Panc1 (cell line): ENCODE results near the gene RPEL1. TPM values are rescaled to one million over a fixed set of nuclear protein-coding genes. Genes with fewer than 3 reads are reported as not detected.
A peak's percentile ranks its signal among the peaks of the same experiment; 100 is the strongest.
"Not testable (repeated sequence)": the region's sequence is repeated elsewhere in the genome, so short reads cannot be mapped to it uniquely, and the experiment has no call there.

Experiments
- ATAC-seq: fragments of 200-7000 bp; cut with Tn5 transposase; 2 replicates; pipeline ENCODE4 v1.9.1; 2020; ENCODE audit warnings: mild to moderate bottlenecking, moderate library complexity
- BruUV-seq: library from RNA; stranded (reverse); fragments of 400-500 nt; replicated peaks from 2 replicates; lab custom pipeline; 2021; lab: Mats Ljungman, UMichigan
- CTCF ChIA-PET: fragments of 300-600 bp; sonication (Branson Sonifier 250); formaldehyde crosslinking; loops from one replicate; lab custom pipeline; 2022; ENCODE audit warnings: antibody characterized with exemption; lab: Charles Lee
- POLR2A ChIA-PET: fragments of 300-600 bp; sonication (Branson Sonifier 250); formaldehyde crosslinking; loops from one replicate; lab custom pipeline; 2022; ENCODE audit warnings: antibody characterized with exemption; lab: Charles Lee
- DNase-seq: peaks from one replicate; pipeline ENCODE4 v3.0.0-alpha.2; 2010; ENCODE audit warnings: low read depth, low spot score
- H3K27ac ChIP-seq: 2 replicates; pipeline ENCODE4 v1.5.1; 2011; ENCODE audit warnings: mild to moderate bottlenecking, low read length, inconsistent platforms
- H3K27me3 ChIP-seq: fragments of 200-500 bp; sonication (Bioruptor generic); 2 replicates; pipeline ENCODE4 v1.6.0; 2014; ENCODE audit warnings: low read length, inconsistent platforms; ENCODE audit not compliant: control insufficient read depth, insufficient read depth
- H3K36me3 ChIP-seq: fragments of 200-500 bp; sonication (Bioruptor generic); 2 replicates; pipeline ENCODE4 v1.5.1; 2014; ENCODE audit warnings: inconsistent platforms, mild to moderate bottlenecking, low read length, moderate library complexity; ENCODE audit not compliant: control insufficient read depth, insufficient read depth
- H3K4me1 ChIP-seq: 2 replicates; pipeline ENCODE4 v1.5.1; 2011; ENCODE audit warnings: inconsistent platforms, mild to moderate bottlenecking, low read length, moderate library complexity; ENCODE audit not compliant: control insufficient read depth, insufficient read depth
- H3K4me3 ChIP-seq, 2 experiments: 2 replicates each; pipeline ENCODE4 v1.5.1; 2011 to 2012; ENCODE audit warnings: low read depth in 2 of 2, low read length in 2 of 2, mild to moderate bottlenecking in 2 of 2, inconsistent platforms in 1 of 2, moderate library complexity in 1 of 2
- H3K9me3 ChIP-seq: fragments of 200-500 bp; sonication (Bioruptor generic); 2 replicates; pipeline ENCODE4 v1.5.1; 2014; ENCODE audit warnings: low read depth, mild to moderate bottlenecking, inconsistent platforms, low read length, moderate library complexity; ENCODE audit not compliant: control insufficient read depth, insufficient read depth
- POLR2AphosphoS5 ChIP-seq: IDR thresholded peaks from 2 replicates; pipeline ENCODE4 v1.6.1; 2012; ENCODE audit warnings: mild to moderate bottlenecking, low read depth, low read length, moderate library complexity
- SIN3A ChIP-seq: IDR thresholded peaks from 2 replicates; pipeline ENCODE4 v1.6.1; 2012; ENCODE audit warnings: low read depth, mild to moderate bottlenecking, low read length, moderate library complexity, borderline replicate concordance; ENCODE audit not compliant: insufficient read depth
- TCF7L2 ChIP-seq: IDR thresholded peaks from 2 replicates; pipeline ENCODE4 v1.6.1; 2011; ENCODE audit warnings: mild to moderate bottlenecking, low read depth, low read length, inconsistent platforms
- in situ Hi-C: cut with HindIII; loops from 2 replicates; pipeline ENCODE4 v1.10.0; 2016; ENCODE audit warnings: low sequenced_read_pairs, low pct_unique_long_range_greater_than_20kb
- intact Hi-C: fragments of 100-400 bp; cut with micrococcal nuclease; formaldehyde crosslinking; loops from one replicate; pipeline ENCODE4 v1.10.0; 2022; ENCODE audit not compliant: unreplicated experiment
- total RNA-seq: library from RNA; stranded (reverse); gene quantifications from one replicate; pipeline ENCODE4 v1.2.1, GENCODE V29; 2021; ENCODE audit not compliant: unreplicated experiment
- TF ChIP-seq, protein P1 (sequence below), 2 experiments: IDR thresholded peaks; 2 replicates each; pipeline ENCODE4 v1.6.1; 2011 to 2012; ENCODE audit warnings: low read depth in 2 of 2, control low read depth in 1 of 2, low read length in 1 of 2, mild to moderate bottlenecking in 1 of 2, moderate library complexity in 1 of 2; ENCODE audit not compliant: insufficient read depth in 1 of 2
- TF ChIP-seq, protein P2 (sequence below): fragments of 450-650 bp; IDR thresholded peaks from 2 replicates; pipeline ENCODE4 v1.5.1; 2017; ENCODE audit warnings: mild to moderate bottlenecking

RPEL1 gene
- total RNA-seq, 1 experiment from 2014 or later = 0.10 TPM

DNA sequence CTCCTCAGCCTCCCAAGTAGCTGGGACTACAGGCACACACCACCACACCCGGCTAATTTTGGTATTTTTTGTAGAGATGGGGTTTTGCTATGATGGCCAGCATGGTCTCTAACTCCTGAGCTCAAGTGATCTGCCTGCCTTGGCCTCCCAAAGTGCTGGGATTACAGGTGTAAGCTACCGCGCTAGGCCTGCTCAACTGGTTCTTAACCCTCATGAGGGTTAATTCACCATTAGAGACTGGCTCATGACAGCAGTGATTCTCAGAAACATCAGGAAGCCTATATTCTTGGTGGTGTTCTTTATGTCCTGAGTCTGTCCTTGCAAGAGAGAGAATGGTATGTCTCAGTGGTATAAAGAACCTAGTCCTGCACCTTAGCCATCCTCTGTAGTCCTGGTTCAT is 42.2 kb upstream of the RPEL1 start:
- Histone ChIP-seq H3K36me3 (no peaks in the 10 kb centered on the region), H3K4me3 (no peak overlapping the region), H3K4me1 (peaks cover 6% of the 10 kb centered on the region; the same call in 1 of the 2 replicates), H3K27me3 (no peaks in the 10 kb centered on the region), H3K27ac (no peak overlapping the region), H3K9me3 (no peaks in the 10 kb centered on the region)
- TF ChIP-seq, protein P1, sequence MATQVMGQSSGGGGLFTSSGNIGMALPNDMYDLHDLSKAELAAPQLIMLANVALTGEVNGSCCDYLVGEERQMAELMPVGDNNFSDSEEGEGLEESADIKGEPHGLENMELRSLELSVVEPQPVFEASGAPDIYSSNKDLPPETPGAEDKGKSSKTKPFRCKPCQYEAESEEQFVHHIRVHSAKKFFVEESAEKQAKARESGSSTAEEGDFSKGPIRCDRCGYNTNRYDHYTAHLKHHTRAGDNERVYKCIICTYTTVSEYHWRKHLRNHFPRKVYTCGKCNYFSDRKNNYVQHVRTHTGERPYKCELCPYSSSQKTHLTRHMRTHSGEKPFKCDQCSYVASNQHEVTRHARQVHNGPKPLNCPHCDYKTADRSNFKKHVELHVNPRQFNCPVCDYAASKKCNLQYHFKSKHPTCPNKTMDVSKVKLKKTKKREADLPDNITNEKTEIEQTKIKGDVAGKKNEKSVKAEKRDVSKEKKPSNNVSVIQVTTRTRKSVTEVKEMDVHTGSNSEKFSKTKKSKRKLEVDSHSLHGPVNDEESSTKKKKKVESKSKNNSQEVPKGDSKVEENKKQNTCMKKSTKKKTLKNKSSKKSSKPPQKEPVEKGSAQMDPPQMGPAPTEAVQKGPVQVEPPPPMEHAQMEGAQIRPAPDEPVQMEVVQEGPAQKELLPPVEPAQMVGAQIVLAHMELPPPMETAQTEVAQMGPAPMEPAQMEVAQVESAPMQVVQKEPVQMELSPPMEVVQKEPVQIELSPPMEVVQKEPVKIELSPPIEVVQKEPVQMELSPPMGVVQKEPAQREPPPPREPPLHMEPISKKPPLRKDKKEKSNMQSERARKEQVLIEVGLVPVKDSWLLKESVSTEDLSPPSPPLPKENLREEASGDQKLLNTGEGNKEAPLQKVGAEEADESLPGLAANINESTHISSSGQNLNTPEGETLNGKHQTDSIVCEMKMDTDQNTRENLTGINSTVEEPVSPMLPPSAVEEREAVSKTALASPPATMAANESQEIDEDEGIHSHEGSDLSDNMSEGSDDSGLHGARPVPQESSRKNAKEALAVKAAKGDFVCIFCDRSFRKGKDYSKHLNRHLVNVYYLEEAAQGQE (IDR thresholded peaks at IDR 0.05; ENCODE audit: insufficient read depth in 1 of 2, low read depth in 2 of 2, low read length in 1 of 2) = no peak
- TF ChIP-seq, protein P2, sequence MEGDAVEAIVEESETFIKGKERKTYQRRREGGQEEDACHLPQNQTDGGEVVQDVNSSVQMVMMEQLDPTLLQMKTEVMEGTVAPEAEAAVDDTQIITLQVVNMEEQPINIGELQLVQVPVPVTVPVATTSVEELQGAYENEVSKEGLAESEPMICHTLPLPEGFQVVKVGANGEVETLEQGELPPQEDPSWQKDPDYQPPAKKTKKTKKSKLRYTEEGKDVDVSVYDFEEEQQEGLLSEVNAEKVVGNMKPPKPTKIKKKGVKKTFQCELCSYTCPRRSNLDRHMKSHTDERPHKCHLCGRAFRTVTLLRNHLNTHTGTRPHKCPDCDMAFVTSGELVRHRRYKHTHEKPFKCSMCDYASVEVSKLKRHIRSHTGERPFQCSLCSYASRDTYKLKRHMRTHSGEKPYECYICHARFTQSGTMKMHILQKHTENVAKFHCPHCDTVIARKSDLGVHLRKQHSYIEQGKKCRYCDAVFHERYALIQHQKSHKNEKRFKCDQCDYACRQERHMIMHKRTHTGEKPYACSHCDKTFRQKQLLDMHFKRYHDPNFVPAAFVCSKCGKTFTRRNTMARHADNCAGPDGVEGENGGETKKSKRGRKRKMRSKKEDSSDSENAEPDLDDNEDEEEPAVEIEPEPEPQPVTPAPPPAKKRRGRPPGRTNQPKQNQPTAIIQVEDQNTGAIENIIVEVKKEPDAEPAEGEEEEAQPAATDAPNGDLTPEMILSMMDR = no peak
- TF ChIP-seq SIN3A = no peak
- TF ChIP-seq POLR2AphosphoS5 = no peak
- no peak for TF ChIP-seq TCF7L2
- no TSS peak for BruUV-seq
- ATAC-seq (no peak), DNase-seq (no peak)
- in situ Hi-C loops = no loop called here
- POLR2A ChIA-PET = no interaction called here
- intact Hi-C loops = no loop called here
- CTCF ChIA-PET = interaction anchor here (0.7 kb wide), 1 partner anchor 15 kb away, joined by 7 read pairs; no protein-coding TSS in a partner anchor

DNA sequence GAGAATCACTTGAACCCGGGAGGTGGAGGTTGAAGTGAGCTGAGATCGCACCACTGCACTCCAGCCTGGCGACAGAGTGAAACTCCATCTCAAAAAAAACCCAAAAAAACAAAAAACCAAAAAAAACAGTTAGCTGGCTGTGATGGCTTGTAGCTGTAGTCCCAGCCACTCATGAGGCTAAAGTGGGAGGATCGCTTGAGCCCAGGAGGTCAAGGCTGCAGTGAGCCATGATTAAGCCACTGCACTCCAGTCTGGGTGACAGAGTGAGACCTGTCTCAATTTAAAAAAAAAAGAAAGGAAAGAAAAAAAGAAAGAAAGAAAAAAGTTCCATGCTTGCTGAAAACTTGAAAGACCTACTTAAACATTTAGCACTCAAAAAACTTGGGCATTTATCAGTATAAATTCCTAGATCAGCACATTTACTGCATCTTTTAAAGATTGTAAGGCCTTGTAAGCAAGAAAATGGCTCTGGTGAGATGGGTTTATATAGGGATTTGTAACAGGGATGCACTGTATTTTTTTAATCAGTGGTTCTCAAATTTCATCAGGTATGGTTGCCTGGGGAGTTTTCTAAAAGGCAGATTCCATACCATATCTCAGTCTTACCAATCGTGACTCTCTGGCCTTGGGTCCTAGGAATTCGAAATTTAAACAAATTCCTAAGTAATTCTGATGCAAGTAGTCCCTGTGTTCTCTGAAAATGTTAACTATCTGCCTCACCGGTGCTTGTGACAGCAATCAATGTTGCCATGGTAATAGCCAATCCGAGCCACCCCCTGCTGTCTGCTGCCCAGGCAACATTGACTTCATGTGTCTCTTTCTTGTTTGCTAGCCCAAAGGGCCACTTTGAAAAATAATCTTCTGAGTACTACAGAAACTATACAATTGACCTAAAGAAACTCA is 41.1 kb upstream of the RPEL1 start:
- POLR2A ChIA-PET = interaction anchor here (0.6 kb wide), 1 partner anchor 14 kb away, joined by 4 read pairs; no protein-coding TSS in a partner anchor
- BruUV-seq = no TSS peak
- Histone ChIP-seq H3K27ac (peak overlapping the region; percentile 9; the same call in 1 of the 2 replicates), H3K4me3 (no peak overlapping the region), H3K36me3 (no peaks in the 10 kb centered on the region), H3K27me3 (no peaks in the 10 kb centered on the region), H3K9me3 (0 out of 2 replicates have a peak, but pooled peaks cover 5% of the 10 kb centered on the region), H3K4me1 (0 out of 2 replicates have a peak, but pooled peaks cover 6% of the 10 kb centered on the region)
- DNase-seq = no peak
- in situ Hi-C loops = no loop called here
- intact Hi-C loops = no loop called here
- TF ChIP-seq TCF7L2 (no peak), POLR2AphosphoS5 (no peak)
- TF ChIP-seq, protein P1 (IDR thresholded peaks at IDR 0.05; ENCODE audit: insufficient read depth in 1 of 2, low read depth in 2 of 2, low read length in 1 of 2) = no peak
- TF ChIP-seq, protein P2 = no peak
- no peak; the same call in none of the 2 replicates for ATAC-seq
- CTCF ChIA-PET = no interaction called here

DNA sequence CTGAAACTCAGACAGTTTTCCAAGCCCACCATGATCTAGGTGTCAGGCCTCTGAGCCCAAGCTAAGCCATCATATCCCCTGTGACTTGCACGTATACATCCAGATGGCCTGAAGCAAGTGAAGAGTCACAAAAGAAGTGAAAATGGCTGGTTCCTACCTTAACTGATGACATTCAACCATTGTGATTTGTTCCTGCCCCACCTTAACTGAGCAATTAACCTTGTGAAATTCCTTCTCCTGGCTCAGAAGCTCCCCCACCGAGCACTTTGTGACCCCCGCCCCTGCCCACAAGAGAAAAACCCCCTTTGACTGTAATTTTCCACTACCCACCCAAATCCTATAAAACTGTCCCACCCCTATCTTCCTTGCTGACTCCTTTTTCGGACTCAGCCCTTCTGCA is 40.3 kb upstream of the RPEL1 start:
- H3K36me3 ChIP-seq, DNase-seq, BruUV-seq, H3K4me3 ChIP-seq, intact Hi-C loops, ATAC-seq, POLR2A ChIA-PET, H3K9me3 ChIP-seq, H3K4me1 ChIP-seq, CTCF ChIA-PET, in situ Hi-C loops, H3K27me3 ChIP-seq: not testable (repeated sequence)
- H3K27ac ChIP-seq = peak overlapping the region; percentile 9; the same call in 1 of the 2 replicates
